ENCODE measurements around the gene OVCA2.

GRCh38 chr17:2054262-2054511, 12.4 kb downstream of the OVCA2 start:
- TF ChIP-seq CTCF (IDR thresholded peaks at IDR 0.05): no peak
- no peak for TF ChIP-seq EP300 (IDR thresholded peaks at IDR 0.05)

Data from suprapubic skin (tissue), 3 donors.